Stimulated activated naive CD4-positive, alpha-beta T cell (primary cell): ENCODE measurements around the gene SMG1.
"Not testable (repeated sequence)": the region's sequence is repeated elsewhere in the genome, so short reads cannot be mapped to it uniquely, and the experiment has no call there.

Source experiments
- DNase-seq, 6 experiments: peaks; one replicate each; lab custom pipeline; 2025; lab: John Stamatoyannopoulos, UW

The SMG1 gene

GRCh38 chr16:18759598-18760520 is 166.3 kb downstream of the SMG1 start:
- DNase-seq = peak; percentile 6 to 66 (median 31)

- DNase-seq = not testable (repeated sequence)
These were observed 168.1 kb downstream of the SMG1 start for GRCh38 chr16:18757960-18758660.

GRCh38 chr16:18756639-18757038 is 169.6 kb downstream of the SMG1 start:
- DNase-seq = not testable (repeated sequence)
